HEK293 (cell line): ENCODE results near the gene BTAF1.

Source experiments
- CTCF ChIP-seq: fragments of 450-650 bp; formaldehyde crosslinking; IDR thresholded peaks from 2 replicates; pipeline ENCODE4 v1.5.1; 2016; ENCODE audit warnings: missing biosample characterization, missing genetic modification characterization
- GLIS1 ChIP-seq: fragments of 450-650 bp; formaldehyde crosslinking; IDR thresholded peaks from 2 replicates; pipeline ENCODE4 v1.5.1; 2016; ENCODE audit warnings: missing biosample characterization, missing genetic modification characterization
- IKZF3 ChIP-seq: fragments of 450-650 bp; IDR thresholded peaks from 2 replicates; pipeline ENCODE4 v1.5.0; 2018; ENCODE audit warnings: missing biosample characterization, mild to moderate bottlenecking, missing genetic modification characterization, moderate library complexity
- KLF10 ChIP-seq: fragments of 450-650 bp; IDR thresholded peaks from 2 replicates; pipeline ENCODE4 v1.5.1; 2018; ENCODE audit warnings: missing biosample characterization, mild to moderate bottlenecking, missing genetic modification characterization
- KLF8 ChIP-seq: fragments of 450-650 bp; formaldehyde crosslinking; IDR thresholded peaks from 2 replicates; pipeline ENCODE4 v1.5.1; 2016; ENCODE audit warnings: missing biosample characterization, missing genetic modification characterization
- MYNN ChIP-seq: fragments of 450-650 bp; formaldehyde crosslinking; IDR thresholded peaks from 2 replicates; pipeline ENCODE4 v1.5.1; 2016; ENCODE audit warnings: missing biosample characterization, missing genetic modification characterization, borderline replicate concordance
- SP2 ChIP-seq: fragments of 450-650 bp; formaldehyde crosslinking; IDR thresholded peaks from 2 replicates; pipeline ENCODE4 v1.5.1; 2016; ENCODE audit warnings: missing biosample characterization, missing genetic modification characterization
- SP7 ChIP-seq: fragments of 450-650 bp; formaldehyde crosslinking; IDR thresholded peaks from 2 replicates; pipeline ENCODE4 v1.5.1; 2016; ENCODE audit warnings: missing biosample characterization, missing genetic modification characterization
- YY1 ChIP-seq: fragments of 450-650 bp; formaldehyde crosslinking; IDR thresholded peaks from 2 replicates; pipeline ENCODE4 v1.5.1; 2018; ENCODE audit warnings: missing biosample characterization, missing genetic modification characterization
- ZBTB10 ChIP-seq: fragments of 450-650 bp; formaldehyde crosslinking; IDR thresholded peaks from 2 replicates; pipeline ENCODE4 v1.5.1; 2016; ENCODE audit warnings: missing biosample characterization, missing genetic modification characterization
- ZBTB7A ChIP-seq: fragments of 450-650 bp; formaldehyde crosslinking; IDR thresholded peaks from 2 replicates; pipeline ENCODE4 v1.5.1; 2016; ENCODE audit warnings: low read depth, missing biosample characterization, missing genetic modification characterization
- ZFHX2 ChIP-seq: fragments of 450-650 bp; formaldehyde crosslinking; conservative IDR thresholded peaks from 2 replicates; pipeline ENCODE4 v1.5.1; 2016; ENCODE audit warnings: missing biosample characterization, missing genetic modification characterization
- ZFP41 ChIP-seq: fragments of 450-650 bp; formaldehyde crosslinking; IDR thresholded peaks from 2 replicates; pipeline ENCODE4 v1.5.1; 2016; ENCODE audit warnings: missing biosample characterization, missing genetic modification characterization, borderline replicate concordance
- ZFP69B ChIP-seq: fragments of 450-650 bp; formaldehyde crosslinking; IDR thresholded peaks from 2 replicates; pipeline ENCODE4 v1.5.1; 2016; ENCODE audit warnings: missing biosample characterization, missing genetic modification characterization
- ZNF155 ChIP-seq: fragments of 450-650 bp; formaldehyde crosslinking; IDR thresholded peaks from 2 replicates; pipeline ENCODE4 v1.5.1; 2016; ENCODE audit warnings: missing biosample characterization, missing genetic modification characterization
- ZNF175 ChIP-seq: fragments of 450-650 bp; formaldehyde crosslinking; IDR thresholded peaks from 2 replicates; pipeline ENCODE4 v1.5.1; 2016; ENCODE audit warnings: missing biosample characterization, missing genetic modification characterization
- ZNF302 ChIP-seq: fragments of 450-650 bp; formaldehyde crosslinking; IDR thresholded peaks from 2 replicates; pipeline ENCODE4 v1.5.1; 2016; ENCODE audit warnings: missing biosample characterization, missing genetic modification characterization, low read depth
- ZNF324 ChIP-seq: fragments of 450-650 bp; formaldehyde crosslinking; IDR thresholded peaks from 2 replicates; pipeline ENCODE4 v1.5.1; 2016; ENCODE audit warnings: missing biosample characterization, missing genetic modification characterization
- ZNF350 ChIP-seq: fragments of 450-650 bp; formaldehyde crosslinking; IDR thresholded peaks from 2 replicates; pipeline ENCODE4 v1.5.0; 2017; ENCODE audit warnings: missing biosample characterization, mild to moderate bottlenecking, missing genetic modification characterization
- ZNF423 ChIP-seq: fragments of 450-650 bp; formaldehyde crosslinking; IDR thresholded peaks from 2 replicates; pipeline ENCODE4 v1.5.1; 2016; ENCODE audit warnings: missing biosample characterization, missing genetic modification characterization
- ZNF544 ChIP-seq: fragments of 450-650 bp; formaldehyde crosslinking; IDR thresholded peaks from 2 replicates; pipeline ENCODE4 v1.5.0; 2017; ENCODE audit warnings: missing biosample characterization, missing genetic modification characterization
- ZNF580 ChIP-seq: fragments of 450-650 bp; formaldehyde crosslinking; IDR thresholded peaks from 2 replicates; pipeline ENCODE4 v1.5.1; 2016; ENCODE audit warnings: missing biosample characterization, missing genetic modification characterization
- ZNF600 ChIP-seq: fragments of 450-650 bp; formaldehyde crosslinking; IDR thresholded peaks from 2 replicates; pipeline ENCODE4 v1.5.1; 2016; ENCODE audit warnings: missing biosample characterization, missing genetic modification characterization
- ZNF610 ChIP-seq: fragments of 450-650 bp; formaldehyde crosslinking; IDR thresholded peaks from 2 replicates; pipeline ENCODE4 v1.5.1; 2016; ENCODE audit warnings: missing biosample characterization, missing genetic modification characterization, borderline replicate concordance
- ZNF626 ChIP-seq: fragments of 450-650 bp; sonication (Bioruptor Pico); formaldehyde crosslinking; IDR thresholded peaks from 2 replicates; pipeline ENCODE4 v1.5.1; 2018; ENCODE audit warnings: missing biosample characterization, missing genetic modification characterization, inconsistent platforms
- ZNF791 ChIP-seq: fragments of 450-650 bp; formaldehyde crosslinking; IDR thresholded peaks from 2 replicates; pipeline ENCODE4 v1.5.1; 2016; ENCODE audit warnings: missing biosample characterization, missing genetic modification characterization
- ZSCAN18 ChIP-seq: fragments of 450-650 bp; formaldehyde crosslinking; IDR thresholded peaks from 2 replicates; pipeline ENCODE4 v1.5.1; 2016; ENCODE audit warnings: missing biosample characterization, missing genetic modification characterization
- ZXDB ChIP-seq: fragments of 450-650 bp; formaldehyde crosslinking; IDR thresholded peaks from 2 replicates; pipeline ENCODE4 v1.5.1; 2016; ENCODE audit warnings: missing biosample characterization, missing genetic modification characterization
- TF ChIP-seq, protein P1 (sequence below): fragments of 450-650 bp; formaldehyde crosslinking; IDR thresholded peaks from 2 replicates; pipeline ENCODE4 v1.5.1; 2016; ENCODE audit warnings: missing biosample characterization, missing genetic modification characterization
- TF ChIP-seq, protein P2 (sequence below): fragments of 450-650 bp; formaldehyde crosslinking; IDR thresholded peaks from 2 replicates; pipeline ENCODE4 v1.5.1; 2016; ENCODE audit warnings: missing biosample characterization, missing genetic modification characterization

BTAF1 gene

GRCh38 chr10:91908337-91909116 lies 15.0 kb upstream of the BTAF1 start (continued):
- TF ChIP-seq ZXDB (tag by site-specific recombination) (peak; percentile 62), ZNF580 (tag by site-specific recombination) (0 out of 2 replicates have a peak, but pooled peaks have one; percentile 26), ZNF423 (no peak), ZNF302 (tag by site-specific recombination) (no peak), ZSCAN18 (no peak), ZNF544 (tag by site-specific recombination) (no peak), SP2 (tag by site-specific recombination) (peak; percentile 53), ZFP41 (tag by site-specific recombination) (no peak), ZNF324 (tag by site-specific recombination) (peak; percentile 58; the same call in 1 of the 2 replicates), ZFHX2 (tag by site-specific recombination) (peak; percentile 64), GLIS1 (tag by site-specific recombination) (peak; percentile 72), CTCF (tag by site-specific recombination) (peak; percentile 99), YY1 (tag by site-specific recombination) (peak; percentile 41; the same call in 1 of the 2 replicates), SP7 (peak; percentile 53), ZNF610 (tag by site-specific recombination) (peak; percentile 68; the same call in 1 of the 2 replicates), ZNF175 (tag by site-specific recombination) (no peak), MYNN (tag by site-specific recombination) (no peak), ZBTB10 (tag by site-specific recombination) (no peak), ZBTB7A (no peak; the same call in 1 of the 2 replicates), KLF10 (tag by site-specific recombination) (0 out of 2 replicates have a peak, but pooled peaks have one; percentile 21), KLF8 (tag by site-specific recombination) (peak; percentile 52; the same call in 1 of the 2 replicates), ZNF600 (tag by site-specific recombination) (peak; percentile 90), ZNF791 (tag by site-specific recombination) (no peak), ZNF626 (tag by site-specific recombination) (0 out of 2 replicates have a peak, but pooled peaks have one; percentile 75), ZFP69B (peak; percentile 72), ZNF155 (tag by site-specific recombination) (no peak), IKZF3 (tag by site-specific recombination) (no peak), ZNF350 (tag by site-specific recombination) (no peak)
- TF ChIP-seq, protein P1, sequence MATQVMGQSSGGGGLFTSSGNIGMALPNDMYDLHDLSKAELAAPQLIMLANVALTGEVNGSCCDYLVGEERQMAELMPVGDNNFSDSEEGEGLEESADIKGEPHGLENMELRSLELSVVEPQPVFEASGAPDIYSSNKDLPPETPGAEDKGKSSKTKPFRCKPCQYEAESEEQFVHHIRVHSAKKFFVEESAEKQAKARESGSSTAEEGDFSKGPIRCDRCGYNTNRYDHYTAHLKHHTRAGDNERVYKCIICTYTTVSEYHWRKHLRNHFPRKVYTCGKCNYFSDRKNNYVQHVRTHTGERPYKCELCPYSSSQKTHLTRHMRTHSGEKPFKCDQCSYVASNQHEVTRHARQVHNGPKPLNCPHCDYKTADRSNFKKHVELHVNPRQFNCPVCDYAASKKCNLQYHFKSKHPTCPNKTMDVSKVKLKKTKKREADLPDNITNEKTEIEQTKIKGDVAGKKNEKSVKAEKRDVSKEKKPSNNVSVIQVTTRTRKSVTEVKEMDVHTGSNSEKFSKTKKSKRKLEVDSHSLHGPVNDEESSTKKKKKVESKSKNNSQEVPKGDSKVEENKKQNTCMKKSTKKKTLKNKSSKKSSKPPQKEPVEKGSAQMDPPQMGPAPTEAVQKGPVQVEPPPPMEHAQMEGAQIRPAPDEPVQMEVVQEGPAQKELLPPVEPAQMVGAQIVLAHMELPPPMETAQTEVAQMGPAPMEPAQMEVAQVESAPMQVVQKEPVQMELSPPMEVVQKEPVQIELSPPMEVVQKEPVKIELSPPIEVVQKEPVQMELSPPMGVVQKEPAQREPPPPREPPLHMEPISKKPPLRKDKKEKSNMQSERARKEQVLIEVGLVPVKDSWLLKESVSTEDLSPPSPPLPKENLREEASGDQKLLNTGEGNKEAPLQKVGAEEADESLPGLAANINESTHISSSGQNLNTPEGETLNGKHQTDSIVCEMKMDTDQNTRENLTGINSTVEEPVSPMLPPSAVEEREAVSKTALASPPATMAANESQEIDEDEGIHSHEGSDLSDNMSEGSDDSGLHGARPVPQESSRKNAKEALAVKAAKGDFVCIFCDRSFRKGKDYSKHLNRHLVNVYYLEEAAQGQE, result peak; percentile 88
- TF ChIP-seq, protein P2, sequence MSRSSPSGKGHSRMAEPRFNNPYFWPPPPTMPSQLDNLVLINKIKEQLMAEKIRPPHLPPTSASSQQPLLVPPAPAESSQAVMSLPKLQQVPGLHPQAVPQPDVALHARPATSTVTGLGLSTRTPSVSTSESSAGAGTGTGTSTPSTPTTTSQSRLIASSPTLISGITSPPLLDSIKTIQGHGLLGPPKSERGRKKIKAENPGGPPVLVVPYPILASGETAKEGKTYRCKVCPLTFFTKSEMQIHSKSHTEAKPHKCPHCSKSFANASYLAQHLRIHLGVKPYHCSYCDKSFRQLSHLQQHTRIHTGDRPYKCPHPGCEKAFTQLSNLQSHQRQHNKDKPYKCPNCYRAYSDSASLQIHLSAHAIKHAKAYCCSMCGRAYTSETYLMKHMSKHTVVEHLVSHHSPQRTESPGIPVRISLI, result no peak
